HepG2 (cell line): ENCODE results near the gene PID1. TPM values are rescaled to one million over a fixed set of nuclear protein-coding genes. Genes with fewer than 3 reads are reported as not detected.

Experiments used
- ATAC-seq: fragments of 200-7000 bp; cut with Tn5 transposase; 3 replicates; pipeline ENCODE4 v1.9.1; 2020; ENCODE audit warnings: mild to moderate bottlenecking, moderate library complexity
- BruUV-seq: library from RNA; stranded (reverse); fragments of 400-500 nt; replicated peaks from 2 replicates; lab custom pipeline; 2021; lab: Mats Ljungman, UMichigan
- CTCF ChIA-PET: fragments of 300-600 bp; formaldehyde crosslinking; extraction: SDS; loops from one replicate; lab custom pipeline; 2021; ENCODE audit warnings: low total read pairs, inconsistent platforms, low intra/inter-chr PET ratio; lab: Yijun Ruan, JAX
- POLR2A ChIA-PET: fragments of 350-600 bp; sonication (Branson Sonifier 250); formaldehyde crosslinking; loops from one replicate; lab custom pipeline; 2020; ENCODE audit warnings: antibody characterized with exemption, inconsistent platforms; lab: Yijun Ruan, JAX
- DNase-seq: peaks from one replicate; pipeline ENCODE4 v3.0.0-alpha.2; 2015; ENCODE audit warnings: low spot score
- FAIRE-seq: peaks from 3 replicates; lab custom pipeline; 2011; peaks lifted over from hg19 to GRCh38; lab: Jason Lieb, UNC
- H2AFZ ChIP-seq: one replicate; pipeline ENCODE4 v1.6.1; 2011; ENCODE audit warnings: low read length, inconsistent platforms
- H3K27ac ChIP-seq: fragments of 300-600 bp; 3 replicates; pipeline ENCODE4 v1.8.0; 2011; ENCODE audit warnings: mixed run types, mild to moderate bottlenecking, mixed read lengths, low read length, inconsistent platforms; ENCODE audit not compliant: insufficient read depth; ENCODE audit errors: extremely low read length
- H3K27me3 ChIP-seq, 2 experiments: fragments of 200-600 bp in 1 of 2; 2 replicates in 1 of 2; 3 replicates in 1 of 2; pipeline versions ENCODE4 v1.6.0 to v1.8.0; 2011; ENCODE audit warnings: low read length in 2 of 2, mild to moderate bottlenecking in 2 of 2, moderate library complexity in 2 of 2, inconsistent platforms in 1 of 2; ENCODE audit not compliant: insufficient read depth in 2 of 2, control insufficient read depth in 1 of 2
- H3K36me3 ChIP-seq, 2 experiments: fragments of 200-600 bp in 1 of 2; replicated peaks in 1 of 2; 2 replicates in 1 of 2; 3 replicates in 1 of 2; pipeline versions ENCODE4 v1.5.1 to v1.8.0; 2011; ENCODE audit warnings: low read length in 2 of 2, inconsistent platforms in 1 of 2; ENCODE audit not compliant: insufficient read depth in 2 of 2, control insufficient read depth in 1 of 2
- H3K4me1 ChIP-seq: 2 replicates; pipeline ENCODE4 v1.5.1; 2012; ENCODE audit warnings: low read length, inconsistent platforms; ENCODE audit not compliant: insufficient read depth
- H3K4me2 ChIP-seq: 2 replicates; pipeline ENCODE4 v1.6.0; 2011; ENCODE audit warnings: low read depth, low read length, inconsistent platforms
- H3K4me3 ChIP-seq, 3 experiments: fragments of 200-600 bp in 1 of 3; sonication (generic), shearing (Covaris generic) in 1 of 3; replicated peaks in 1 of 3; 2 replicates each; pipeline ENCODE4 v1.5.1; 2011 to 2016; ENCODE audit warnings: low read length in 3 of 3, inconsistent platforms in 2 of 3, low read depth in 2 of 3, mild to moderate bottlenecking in 2 of 3, control low read depth in 1 of 3, mixed read lengths in 1 of 3; ENCODE audit not compliant: insufficient read depth in 1 of 3
- H3K79me2 ChIP-seq: one replicate; pipeline ENCODE4 v1.6.1; 2011; ENCODE audit warnings: low read length, inconsistent platforms; ENCODE audit not compliant: insufficient read depth
- H3K9ac ChIP-seq: 2 replicates; pipeline ENCODE4 v1.6.0; 2011; ENCODE audit warnings: mild to moderate bottlenecking, low read depth, low read length, inconsistent platforms; ENCODE audit not compliant: insufficient read depth
- H3K9me3 ChIP-seq: 2 replicates; pipeline ENCODE4 v1.5.1; 2012; ENCODE audit warnings: mild to moderate bottlenecking, low read length
- H4K20me1 ChIP-seq: 2 replicates; pipeline ENCODE4 v1.6.0; 2011; ENCODE audit warnings: inconsistent platforms, mild to moderate bottlenecking, low read length, moderate library complexity; ENCODE audit not compliant: insufficient read depth
- ARNT2 ChIP-seq: sonication (generic); formaldehyde crosslinking; IDR thresholded peaks from 2 replicates; pipeline ENCODE4 v1.8.0; 2022; ENCODE audit warnings: mild to moderate bottlenecking, low read depth, missing genetic modification reagents, moderate library complexity
- SOX13 ChIP-seq, 3 experiments: fragments of 450-650 bp in 1 of 3; sonication (generic) in 1 of 3; formaldehyde crosslinking in 1 of 3; IDR thresholded peaks in 2 of 3; conservative IDR thresholded peaks in 1 of 3; 2 replicates each; pipeline versions ENCODE4 v1.5.0 to v1.6.1; 2016 to 2020; ENCODE audit warnings: antibody characterized with exemption in 1 of 3, mild to moderate bottlenecking in 1 of 3, missing compliant biosample characterization in 1 of 3, missing genetic modification reagents in 1 of 3, moderate library complexity in 1 of 3
- SOX5 ChIP-seq: IDR thresholded peaks from 2 replicates; pipeline ENCODE4 v1.6.1; 2016; ENCODE audit warnings: borderline replicate concordance
- ZFP1 ChIP-seq: IDR thresholded peaks from 2 replicates; pipeline ENCODE4 v1.6.1; 2016
- ZMYM2 ChIP-seq: sonication (generic); formaldehyde crosslinking; IDR thresholded peaks from 2 replicates; pipeline ENCODE4 v1.8.0; 2022; ENCODE audit warnings: mild to moderate bottlenecking, missing genetic modification reagents
- WGBS: methylation state at CpG from one replicate; pipeline ENCODE4 v1.1.6; 2017; ENCODE audit warnings: low lambda C conversion rate; 5-methylcytosine and 5-hydroxymethylcytosine counted together
- in situ Hi-C: cut with HindIII; loops from 2 replicates; pipeline ENCODE4 v1.10.0; 2017; ENCODE audit warnings: low pct_unique_long_range_greater_than_20kb; ENCODE audit not compliant: extremely low pct_ligation_motif_present
- intact Hi-C: fragments of 100-400 bp; cut with micrococcal nuclease; formaldehyde crosslinking; loops from one replicate; pipeline ENCODE4 v1.10.0; 2022; ENCODE audit not compliant: unreplicated experiment
- polyA plus RNA-seq, 8 experiments: library from polyadenylated mRNA; depleted of rRNA in 3 of 8; stranded (reverse) in 7 of 8; unstranded in 1 of 8; fragments of >200 nt; fragmentation: Illumina TruSeq in 4 of 8; extraction: Trizol in 4 of 8; gene quantifications; 2 replicates each; pipeline versions ENCODE4 v1.2.1 to v1.2.3, GENCODE V29; 2011 to 2016; ENCODE audit warnings: low read depth in 4 of 8, missing spikeins in 1 of 8, mixed read lengths in 1 of 8; ENCODE audit not compliant: insufficient read depth in 1 of 8
- total RNA-seq, 5 experiments: library from RNA; depleted of rRNA; stranded (reverse); fragments of >200 nt; fragmentation: Illumina TruSeq; extraction: Trizol; gene quantifications; 2 replicates each; pipeline ENCODE4 v1.2.3, GENCODE V29; 2016; ENCODE audit warnings: low read depth in 1 of 5
- TF ChIP-seq, protein P1 (sequence below): sonication (generic); formaldehyde crosslinking; IDR thresholded peaks from 2 replicates; pipeline ENCODE4 v1.4.0; 2020; ENCODE audit warnings: missing genetic modification reagents
- TF ChIP-seq, protein P2 (sequence below): sonication (generic); formaldehyde crosslinking; IDR thresholded peaks from 2 replicates; pipeline ENCODE4 v1.4.0; 2020; ENCODE audit warnings: low read depth, mild to moderate bottlenecking, missing genetic modification reagents
- TF ChIP-seq, protein P3 (sequence below), 2 experiments: fragments of 450-650 bp in 1 of 2; sonication (generic) in 1 of 2; formaldehyde crosslinking; IDR thresholded peaks; 2 replicates each; pipeline versions ENCODE4 v1.5.0 to v1.8.0; 2020 to 2022; ENCODE audit warnings: mild to moderate bottlenecking in 1 of 2, missing genetic modification reagents in 1 of 2

PID1 gene
- total and polyA plus RNA-seq, 2 of the 13 experiments (the other 11 are each of a cell fraction or from before 2014, with no cell fraction given), result 0.15 to 0.18 TPM

DNA sequence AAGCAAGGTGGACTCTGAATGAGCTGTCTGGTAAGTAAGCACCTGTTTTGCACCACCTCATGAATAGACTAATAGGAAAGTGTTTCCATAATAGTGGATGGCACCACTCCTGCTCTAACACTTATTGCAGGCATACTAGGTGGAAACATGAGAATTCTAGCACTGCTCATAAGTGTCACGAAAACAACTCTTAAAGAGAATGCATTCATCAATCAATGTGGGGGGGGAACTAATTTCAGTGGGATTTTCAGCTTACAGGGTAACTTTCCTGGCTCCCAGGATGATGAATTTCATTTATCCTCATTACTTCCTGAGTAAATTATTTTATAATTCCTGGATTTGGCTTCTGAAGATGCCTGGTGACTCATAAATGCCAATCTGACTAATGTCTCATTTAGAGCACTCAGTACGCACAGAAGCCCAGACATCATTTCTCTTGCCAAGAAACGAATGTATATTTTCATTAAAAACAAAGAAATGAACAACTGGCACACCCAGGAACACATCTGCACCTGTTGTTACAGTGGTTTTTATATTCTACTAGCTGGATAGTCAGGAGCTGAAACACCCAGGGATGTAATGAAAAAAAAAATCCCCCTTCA, 129.6 kb downstream of the PID1 start:
- FAIRE-seq (no peak), DNase-seq (no peak), ATAC-seq (no peak)
- no TSS peak for BruUV-seq
- Histone ChIP-seq H4K20me1 (no peaks in the 10 kb centered on the region), H2AFZ (no peak overlapping the region), H3K27ac (no peak overlapping the region), H3K9ac (no peak overlapping the region), H3K4me3 (no peak overlapping the region), H3K27me3 (no peaks in the 10 kb centered on the region), H3K4me2 (no peak overlapping the region), H3K36me3 (no peaks in the 10 kb centered on the region), H3K9me3 (peaks cover 72% of the 10 kb centered on the region), H3K4me1 (no peaks in the 10 kb centered on the region), H3K79me2 (no peaks in the 10 kb centered on the region)
- no peak for TF ChIP-seq ARNT2 (CRISPR knock-in tag)
- no peak for TF ChIP-seq ZMYM2 (CRISPR knock-in tag)
- TF ChIP-seq, protein P1, sequence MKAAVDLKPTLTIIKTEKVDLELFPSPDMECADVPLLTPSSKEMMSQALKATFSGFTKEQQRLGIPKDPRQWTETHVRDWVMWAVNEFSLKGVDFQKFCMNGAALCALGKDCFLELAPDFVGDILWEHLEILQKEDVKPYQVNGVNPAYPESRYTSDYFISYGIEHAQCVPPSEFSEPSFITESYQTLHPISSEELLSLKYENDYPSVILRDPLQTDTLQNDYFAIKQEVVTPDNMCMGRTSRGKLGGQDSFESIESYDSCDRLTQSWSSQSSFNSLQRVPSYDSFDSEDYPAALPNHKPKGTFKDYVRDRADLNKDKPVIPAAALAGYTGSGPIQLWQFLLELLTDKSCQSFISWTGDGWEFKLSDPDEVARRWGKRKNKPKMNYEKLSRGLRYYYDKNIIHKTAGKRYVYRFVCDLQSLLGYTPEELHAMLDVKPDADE (CRISPR knock-in tag), result no peak
- POLR2A ChIA-PET, result no interaction called here
- CTCF ChIA-PET, result no interaction called here
- intact Hi-C loops (no loop called here), in situ Hi-C loops (no loop called here)
- WGBS, result 47% methylated on average over 3 of the region's 3 CpGs

DNA sequence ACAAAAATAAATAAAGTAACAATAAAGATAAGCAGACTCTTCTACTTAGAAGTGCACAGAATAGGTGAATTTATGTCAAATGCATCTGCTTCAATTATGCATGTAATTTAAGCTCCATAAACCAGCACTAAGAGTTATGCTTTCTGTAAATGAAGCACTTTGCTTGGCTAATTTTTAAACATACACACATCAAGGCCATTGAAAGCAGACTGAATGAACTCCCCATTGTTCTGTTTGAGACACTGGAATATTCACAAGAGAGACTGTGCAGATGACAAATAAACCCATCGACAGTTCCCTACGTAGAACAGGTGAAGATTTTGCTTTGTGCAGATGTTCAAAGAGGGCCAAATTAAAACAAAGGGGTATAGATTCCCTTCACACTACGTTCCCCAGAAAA, 133.4 kb downstream of the PID1 start:
- CTCF ChIA-PET, result no interaction called here
- Histone ChIP-seq H3K27ac (no peak overlapping the region), H3K9ac (no peak overlapping the region), H3K4me2 (no peak overlapping the region), H2AFZ (no peak overlapping the region), H4K20me1 (no peaks in the 10 kb centered on the region), H3K36me3 (no peaks in the 10 kb centered on the region), H3K27me3 (no peaks in the 10 kb centered on the region), H3K9me3 (peaks cover 86% of the 10 kb centered on the region), H3K4me3 (no peak overlapping the region), H3K79me2 (no peaks in the 10 kb centered on the region), H3K4me1 (no peaks in the 10 kb centered on the region)
- POLR2A ChIA-PET, result no interaction called here
- no peak for ATAC-seq
- in situ Hi-C loops, result no loop called here
- TF ChIP-seq, protein P2, sequence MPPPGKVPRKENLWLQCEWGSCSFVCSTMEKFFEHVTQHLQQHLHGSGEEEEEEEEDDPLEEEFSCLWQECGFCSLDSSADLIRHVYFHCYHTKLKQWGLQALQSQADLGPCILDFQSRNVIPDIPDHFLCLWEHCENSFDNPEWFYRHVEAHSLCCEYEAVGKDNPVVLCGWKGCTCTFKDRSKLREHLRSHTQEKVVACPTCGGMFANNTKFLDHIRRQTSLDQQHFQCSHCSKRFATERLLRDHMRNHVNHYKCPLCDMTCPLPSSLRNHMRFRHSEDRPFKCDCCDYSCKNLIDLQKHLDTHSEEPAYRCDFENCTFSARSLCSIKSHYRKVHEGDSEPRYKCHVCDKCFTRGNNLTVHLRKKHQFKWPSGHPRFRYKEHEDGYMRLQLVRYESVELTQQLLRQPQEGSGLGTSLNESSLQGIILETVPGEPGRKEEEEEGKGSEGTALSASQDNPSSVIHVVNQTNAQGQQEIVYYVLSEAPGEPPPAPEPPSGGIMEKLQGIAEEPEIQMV (CRISPR knock-in tag), result no peak
- TF ChIP-seq, protein P3, sequence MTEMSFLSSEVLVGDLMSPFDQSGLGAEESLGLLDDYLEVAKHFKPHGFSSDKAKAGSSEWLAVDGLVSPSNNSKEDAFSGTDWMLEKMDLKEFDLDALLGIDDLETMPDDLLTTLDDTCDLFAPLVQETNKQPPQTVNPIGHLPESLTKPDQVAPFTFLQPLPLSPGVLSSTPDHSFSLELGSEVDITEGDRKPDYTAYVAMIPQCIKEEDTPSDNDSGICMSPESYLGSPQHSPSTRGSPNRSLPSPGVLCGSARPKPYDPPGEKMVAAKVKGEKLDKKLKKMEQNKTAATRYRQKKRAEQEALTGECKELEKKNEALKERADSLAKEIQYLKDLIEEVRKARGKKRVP (CRISPR knock-in tag; IDR thresholded peaks at IDR 0.05), result no peak
- TF ChIP-seq SOX13 (IDR thresholded peaks at IDR 0.05) (no peak), SOX13 (CRISPR knock-in tag; conservative IDR thresholded peaks at IDR 0.05 in 1 of 2, IDR thresholded peaks at IDR 0.05 in 1 of 2) (0 out of 4 replicates have a peak, but pooled peaks of 1 of the 2 experiments have one; percentile 30), ZFP1 (CRISPR knock-in tag) (no peak), SOX5 (CRISPR knock-in tag) (0 out of 2 replicates have a peak, but pooled peaks have one; percentile 18)
- intact Hi-C loops, result loop anchor here (1.0 kb wide), 1 partner anchor 136 kb away; no protein-coding TSS in a partner anchor
- WGBS, result 3% methylated on average over 3 of the region's 3 CpGs
- no peak for DNase-seq
- FAIRE-seq, result no peak
- BruUV-seq, result no TSS peak
